SK-N-SH (cell line): ENCODE results near the gene PHF20. TPM values are rescaled to one million over a fixed set of nuclear protein-coding genes. Genes with fewer than 3 reads are reported as not detected.

Experiments used
- CTCF ChIA-PET: fragments of 300-600, 350-600 bp; formaldehyde crosslinking; extraction: SDS; loops from one replicate; lab custom pipeline; 2021; lab: Yijun Ruan, JAX
- POLR2A ChIA-PET: fragments of 350-600 bp; sonication (Branson Sonifier 250); formaldehyde crosslinking; extraction: SDS; loops from one replicate; lab custom pipeline; 2020; ENCODE audit warnings: antibody characterized with exemption, inconsistent platforms; lab: Yijun Ruan, JAX
- DNase-seq: peaks from one replicate; pipeline ENCODE4 v3.0.0; 2012
- H2AFZ ChIP-seq: fragments of 200-600 bp; sonication (generic); 2 replicates; pipeline ENCODE4 v1.8.1; 2016; ENCODE audit warnings: antibody characterized with exemption, mild to moderate bottlenecking, low read depth
- H3F3A ChIP-seq: fragments of 200-600 bp; sonication (generic); replicated peaks from 2 replicates; pipeline ENCODE3; 2016; ENCODE audit warnings: antibody characterized with exemption, mild to moderate bottlenecking; ENCODE audit not compliant: insufficient read depth
- H3K27ac ChIP-seq, 2 experiments: fragments of 200-500 bp in 1 of 2; fragments of 200-600 bp in 1 of 2; sonication (Bioruptor generic) in 1 of 2; sonication (generic), shearing (Covaris generic) in 1 of 2; 2 replicates each; pipeline versions ENCODE4 v1.5.1 to v1.6.1; 2014 to 2016; ENCODE audit warnings: low read depth in 2 of 2, inconsistent platforms in 1 of 2, low read length in 1 of 2, mild to moderate bottlenecking in 1 of 2, mixed read lengths in 1 of 2
- H3K27me3 ChIP-seq: fragments of 200-600 bp; sonication (generic), shearing (Covaris generic); 2 replicates; pipeline ENCODE4 v1.6.1; 2016; ENCODE audit warnings: mixed run types; ENCODE audit not compliant: insufficient read depth
- H3K36me3 ChIP-seq, 2 experiments: fragments of 200-500 bp in 1 of 2; fragments of 200-600 bp in 1 of 2; sonication (Bioruptor generic) in 1 of 2; sonication (generic) in 1 of 2; replicated peaks in 1 of 2; 2 replicates each; pipeline versions ENCODE3 to v1.5.1; 2014 to 2016; ENCODE audit warnings: low read length in 1 of 2, mild to moderate bottlenecking in 1 of 2; ENCODE audit not compliant: insufficient read depth in 2 of 2, control insufficient read depth in 1 of 2
- H3K4me1 ChIP-seq, 2 experiments: fragments of 200-500 bp in 1 of 2; fragments of 200-600 bp in 1 of 2; sonication (Bioruptor generic) in 1 of 2; sonication (generic), shearing (Covaris generic) in 1 of 2; 2 replicates each; pipeline versions ENCODE4 v1.5.1 to v1.6.1; 2014 to 2016; ENCODE audit warnings: low read depth in 1 of 2, low read length in 1 of 2, mixed run types in 1 of 2; ENCODE audit not compliant: insufficient read depth in 2 of 2, control insufficient read depth in 1 of 2
- H3K4me2 ChIP-seq: fragments of 200-600 bp; sonication (generic), shearing (Covaris generic); 2 replicates; pipeline ENCODE4 v1.6.1; 2017; ENCODE audit warnings: mixed run types
- H3K4me3 ChIP-seq, 2 experiments: fragments of 200-500 bp in 1 of 2; fragments of 200-600 bp in 1 of 2; sonication (Bioruptor generic) in 1 of 2; sonication (generic), shearing (Covaris generic) in 1 of 2; 2 replicates each; pipeline versions ENCODE4 v1.5.1 to v1.8.1; 2014 to 2016; ENCODE audit warnings: low read depth in 2 of 2, inconsistent platforms in 1 of 2, low read length in 1 of 2, mild to moderate bottlenecking in 1 of 2, mixed read lengths in 1 of 2, moderate library complexity in 1 of 2
- H3K79me2 ChIP-seq: fragments of 200-600 bp; sonication (generic); 2 replicates; pipeline ENCODE4 v1.8.1; 2017; ENCODE audit warnings: mild to moderate bottlenecking; ENCODE audit not compliant: insufficient read depth
- H3K9ac ChIP-seq: fragments of 200-600 bp; sonication (generic); 2 replicates; pipeline ENCODE4 v1.6.1; 2017; ENCODE audit warnings: mixed run types
- H3K9me2 ChIP-seq: fragments of 200-600 bp; sonication (generic); 2 replicates; pipeline ENCODE4 v1.6.1; 2017; ENCODE audit warnings: mixed run types
- H3K9me3 ChIP-seq: fragments of 200-600 bp; sonication (generic); 2 replicates; pipeline ENCODE4 v1.6.1; 2017; ENCODE audit warnings: mixed run types, mild to moderate bottlenecking, moderate library complexity
- H4K20me1 ChIP-seq: fragments of 200-600 bp; sonication (generic); 2 replicates; pipeline ENCODE4 v1.6.1; 2017; ENCODE audit warnings: mild to moderate bottlenecking, mixed run types; ENCODE audit not compliant: insufficient read depth
- CHD2 ChIP-seq: fragments of 150-350 bp; IDR thresholded peaks from 2 replicates; pipeline ENCODE4 v1.6.1; 2018; ENCODE audit warnings: low read length; ENCODE audit not compliant: partially characterized antibody
- CTCF ChIP-seq: fragments of 200-600 bp; sonication (generic); IDR thresholded peaks from 2 replicates; pipeline ENCODE4 v1.6.1; 2017; ENCODE audit warnings: antibody characterized with exemption, mild to moderate bottlenecking, moderate library complexity
- ELF1 ChIP-seq: IDR thresholded peaks from 2 replicates; pipeline ENCODE4 v1.4.0; 2012
- EP300 ChIP-seq, 2 experiments: IDR thresholded peaks; 2 replicates each; pipeline versions ENCODE4 v1.4.0 to v1.6.1; 2012; ENCODE audit warnings: borderline replicate concordance in 1 of 2, low read depth in 1 of 2, low read length in 1 of 2
- EZH2phosphoT487 ChIP-seq: fragments of 200-600 bp; sonication (generic); IDR thresholded peaks from 2 replicates; pipeline ENCODE4 v1.6.1; 2017; ENCODE audit warnings: low read depth, mixed run types, mild to moderate bottlenecking, antibody characterized with exemption, moderate library complexity, borderline replicate concordance
- FOSL2 ChIP-seq: IDR thresholded peaks from 2 replicates; pipeline ENCODE4 v1.4.0; 2012; ENCODE audit warnings: low read depth, mild to moderate bottlenecking, moderate library complexity, borderline replicate concordance
- FOXJ3 ChIP-seq: sonication (generic); formaldehyde crosslinking; IDR thresholded peaks from 2 replicates; pipeline ENCODE4 v1.5.1; 2020; ENCODE audit warnings: mild to moderate bottlenecking, missing genetic modification reagents
- FOXM1 ChIP-seq: IDR thresholded peaks from 2 replicates; pipeline ENCODE4 v1.4.0; 2012; ENCODE audit warnings: low read depth, mild to moderate bottlenecking
- GABPA ChIP-seq: IDR thresholded peaks from 2 replicates; pipeline ENCODE4 v1.4.0; 2012; ENCODE audit warnings: low read depth, mild to moderate bottlenecking
- GATA2 ChIP-seq: sonication (generic); formaldehyde crosslinking; IDR thresholded peaks from 2 replicates; pipeline ENCODE4 v1.5.0; 2020; ENCODE audit warnings: mild to moderate bottlenecking, missing genetic modification reagents
- IRF3 ChIP-seq: fragments of 150-350 bp; IDR thresholded peaks from 2 replicates; pipeline ENCODE4 v1.6.1; 2016; ENCODE audit warnings: mild to moderate bottlenecking, low read depth, low read length
- JUND ChIP-seq: IDR thresholded peaks from 2 replicates; pipeline ENCODE4 v1.4.0; 2012
- MAX ChIP-seq: IDR thresholded peaks from 2 replicates; pipeline ENCODE4 v1.4.0; 2012; ENCODE audit warnings: low read depth
- MXI1 ChIP-seq: IDR thresholded peaks from 2 replicates; pipeline ENCODE4 v1.6.1; 2012; ENCODE audit warnings: mild to moderate bottlenecking, low read depth, low read length, improper control_type of control experiment
- NFIC ChIP-seq: IDR thresholded peaks from 2 replicates; pipeline ENCODE4 v1.4.0; 2012; ENCODE audit warnings: borderline replicate concordance
- PBX3 ChIP-seq: IDR thresholded peaks from 2 replicates; pipeline ENCODE4; 2012
- POLR2AphosphoS5 ChIP-seq: IDR thresholded peaks from 2 replicates; pipeline ENCODE4 v1.6.1; 2012; ENCODE audit warnings: low read depth, low read length
- RAD21 ChIP-seq: IDR thresholded peaks from 2 replicates; pipeline ENCODE4 v1.6.1; 2012; ENCODE audit warnings: mild to moderate bottlenecking, low read length
- REST ChIP-seq: IDR thresholded peaks from 2 replicates; pipeline ENCODE4 v1.6.1; 2012; ENCODE audit warnings: mild to moderate bottlenecking, low read depth, low read length, moderate library complexity
- RFX5 ChIP-seq: IDR thresholded peaks from 2 replicates; pipeline ENCODE4 v1.6.1; 2012; ENCODE audit warnings: mild to moderate bottlenecking, improper control_type of control experiment, low read length
- RXRA ChIP-seq: IDR thresholded peaks from 2 replicates; pipeline ENCODE4 v1.4.0; 2012; ENCODE audit warnings: low read depth, mild to moderate bottlenecking, borderline replicate concordance
- SIN3A ChIP-seq: IDR thresholded peaks from 2 replicates; pipeline ENCODE4 v1.6.1; 2012; ENCODE audit warnings: low read depth, mild to moderate bottlenecking, low read length, moderate library complexity, borderline replicate concordance
- SMC3 ChIP-seq: IDR thresholded peaks from 2 replicates; pipeline ENCODE4 v1.6.1; 2012; ENCODE audit warnings: low read depth, low read length, improper control_type of control experiment
- TAF1 ChIP-seq: IDR thresholded peaks from 2 replicates; pipeline ENCODE4 v1.6.1; 2012; ENCODE audit warnings: low read depth, mild to moderate bottlenecking, low read length, moderate library complexity, borderline replicate concordance
- TCF12 ChIP-seq: IDR thresholded peaks from 2 replicates; pipeline ENCODE4 v1.4.0; 2012
- TEAD4 ChIP-seq: IDR thresholded peaks from 2 replicates; pipeline ENCODE4 v1.4.0; 2012; ENCODE audit warnings: mild to moderate bottlenecking, borderline replicate concordance; ENCODE audit not compliant: insufficient read depth
- USF1 ChIP-seq: IDR thresholded peaks from 2 replicates; pipeline ENCODE4 v1.4.0; 2012; ENCODE audit warnings: low read depth, borderline replicate concordance
- WGBS: methylation state at CpG from one replicate; pipeline ENCODE4 v1.1.6; 2017; ENCODE audit warnings: low lambda C conversion rate; 5-methylcytosine and 5-hydroxymethylcytosine counted together
- polyA plus RNA-seq, 3 experiments: library from polyadenylated mRNA; depleted of rRNA; stranded (reverse); fragments of >200 nt; gene quantifications; 2 replicates each; pipeline ENCODE4 v1.2.3, GENCODE V29; 2012

Gene PHF20
- polyA plus RNA-seq, 1 of the 3 experiments (the other 2 are of a cell fraction) = 23.8 TPM

- Histone ChIP-seq H4K20me1 (no peaks in the 10 kb centered on the region), H3K9ac (no peak overlapping the region), H3K27ac (no peak overlapping the region), H3F3A (peaks cover 10% of the 10 kb centered on the region), H3K36me3 (no peaks in the 10 kb centered on the region), H3K4me2 (no peak overlapping the region), H3K4me3 (peak overlapping the region in 1 of 2 experiments; percentile 34; a peak in 1 of 4 replicates), H3K9me2 (no peaks in the 10 kb centered on the region), H3K4me1 (no peaks in the 10 kb centered on the region), H3K79me2 (no peaks in the 10 kb centered on the region), H3K9me3 (peaks cover 3% of the 10 kb centered on the region; the same call in 1 of the 2 replicates), H3K27me3 (no peaks in the 10 kb centered on the region), H2AFZ (peak overlapping the region; percentile 65; the same call in 1 of the 2 replicates)
- POLR2A ChIA-PET = interaction anchor here (1.0 kb wide), 2 partner anchors 70 to 144 kb away, joined by 3 to 8 read pairs; no protein-coding TSS in a partner anchor
- WGBS = 14% methylated on average over 5 of the region's 6 CpGs
- DNase-seq = peak; percentile 79
- CTCF ChIA-PET = interaction anchor here (0.6 to 15.0 kb wide), 31 partner anchors 8 to 208 kb away, joined by 3 to 560 read pairs (median 4); partner anchors contain the start of gene SCAND1
- TF ChIP-seq TCF12 = no peak
- peak; percentile 98 for TF ChIP-seq CTCF
- peak; percentile 30 for TF ChIP-seq CHD2
- no peak for TF ChIP-seq PBX3
- no peak for TF ChIP-seq RFX5
- TF ChIP-seq RAD21 = peak; percentile 91
- TF ChIP-seq EP300 (IDR thresholded peaks at IDR 0.05; ENCODE audit: borderline replicate concordance in 1 of 2, low read depth in 1 of 2, low read length in 1 of 2) = no peak
- TF ChIP-seq FOXM1 = no peak
- TF ChIP-seq SMC3 = peak; percentile 99
- TF ChIP-seq NFIC = no peak
- TF ChIP-seq TAF1 = no peak
- TF ChIP-seq FOXJ3 (CRISPR knock-in tag) = no peak
- no peak for TF ChIP-seq TEAD4
- TF ChIP-seq IRF3 = no peak
- TF ChIP-seq SIN3A = no peak
- TF ChIP-seq JUND = no peak
- TF ChIP-seq USF1 = no peak
- no peak for TF ChIP-seq ELF1
- TF ChIP-seq EZH2phosphoT487 = no peak
- TF ChIP-seq GABPA = no peak
- no peak for TF ChIP-seq REST
- no peak for TF ChIP-seq MAX
- no peak for TF ChIP-seq GATA2
- TF ChIP-seq FOSL2 = no peak
- no peak for TF ChIP-seq RXRA
- TF ChIP-seq POLR2AphosphoS5 = no peak
- peak; percentile 39; the same call in 1 of the 2 replicates for TF ChIP-seq MXI1
These were observed 223.2 kb downstream of the PHF20 start for GRCh38 chr20:35994994-35995453.
